ENCODE results near the gene SAP130. TPM values are rescaled to one million over a fixed set of nuclear protein-coding genes. Genes with fewer than 3 reads are reported as not detected.
"Not testable (repeated sequence)": the region's sequence is repeated elsewhere in the genome, so short reads cannot be mapped to it uniquely, and the experiment has no call there.

Gene SAP130
- polyA plus RNA-seq, 3 donors, result 28.6 to 29.6 (median 29.2) TPM

GRCh38 chr2:127953849-127954248 is 74.0 kb downstream of the SAP130 start:
- no peak for DNase-seq

- DNase-seq, result no peak
Measured at GRCh38 chr2:127953128-127953718, 74.6 kb downstream of the SAP130 start.

- no peak for DNase-seq
Measured at GRCh38 chr2:127951026-127951425, 76.8 kb downstream of the SAP130 start.

GRCh38 chr2:127950264-127950663 is 77.6 kb downstream of the SAP130 start:
- no peak for DNase-seq

- no peak for DNase-seq
Measured at GRCh38 chr2:127945281-127945680, 82.6 kb downstream of the SAP130 start.

- no peak for DNase-seq
Measured at GRCh38 chr2:127943186-127943585, 84.7 kb downstream of the SAP130 start.

- no peak for DNase-seq
Measured at GRCh38 chr2:127942002-127942401, 85.9 kb downstream of the SAP130 start.

- DNase-seq, result no peak
Measured at GRCh38 chr2:127941461-127941860, 86.4 kb downstream of the SAP130 start.

- no peak for DNase-seq
Measured at GRCh38 chr2:127940641-127941040, 87.2 kb downstream of the SAP130 start.

GRCh38 chr2:127935337-127935736 is 92.5 kb downstream of the SAP130 start:
- DNase-seq, result no peak

- peak; percentile 46 for DNase-seq
Measured at GRCh38 chr2:127932199-127932876, 95.5 kb downstream of the SAP130 start.

GRCh38 chr2:127929449-127929848 is 98.4 kb downstream of the SAP130 start:
- no peak for DNase-seq

- no peak for DNase-seq
Measured at GRCh38 chr2:127927384-127927783, 100.5 kb downstream of the SAP130 start.

GRCh38 chr2:127917916-127918315 is 109.9 kb downstream of the SAP130 start:
- no peak for DNase-seq

GRCh38 chr2:127913808-127914457 is 113.9 kb downstream of the SAP130 start:
- DNase-seq, result no peak

GRCh38 chr2:127911737-127912136 is 116.1 kb downstream of the SAP130 start:
- DNase-seq, result no peak

- no peak for DNase-seq
Measured at GRCh38 chr2:127910415-127910814, 117.4 kb downstream of the SAP130 start.

GRCh38 chr2:127909019-127909418 is 118.8 kb downstream of the SAP130 start:
- DNase-seq, result no peak

- not testable (repeated sequence) for DNase-seq
Measured at GRCh38 chr2:127907733-127908400, 120.0 kb downstream of the SAP130 start.

- DNase-seq, result no peak
Measured at GRCh38 chr2:127906206-127906926, 121.5 kb downstream of the SAP130 start.

GRCh38 chr2:127901339-127902056 is 126.4 kb downstream of the SAP130 start:
- no peak for DNase-seq

All from renal pelvis (tissue), 4 donors.